GM12878 (cell line): Measurements from ENCODE around the gene ZNF425. TPM values are rescaled to one million over a fixed set of nuclear protein-coding genes. Genes with fewer than 3 reads are reported as not detected.

Source experiments
- BCLAF1 ChIP-seq: fragments of 450-650 bp; IDR thresholded peaks from 2 replicates; pipeline ENCODE4 v1.6.1; 2017; ENCODE audit warnings: antibody characterized with exemption, mild to moderate bottlenecking, moderate library complexity
- CHD1 ChIP-seq: IDR thresholded peaks from 2 replicates; pipeline ENCODE4 v1.6.1; 2012; ENCODE audit warnings: low read depth, low read length, improper control_type of control experiment
- CTCF ChIP-seq, 3 experiments: IDR thresholded peaks in 2 of 3; conservative IDR thresholded peaks in 1 of 3; 2 replicates each; pipeline ENCODE4 v1.5.1; 2011; ENCODE audit warnings: low read depth in 3 of 3, low read length in 3 of 3, mild to moderate bottlenecking in 3 of 3, control low read depth in 2 of 3, moderate library complexity in 2 of 3, inconsistent platforms in 1 of 3, mixed read lengths in 1 of 3; ENCODE audit not compliant: control insufficient read depth in 2 of 3, insufficient read depth in 1 of 3; ENCODE audit errors: extremely low read depth in 1 of 3
- EGR1 ChIP-seq, 2 experiments: IDR thresholded peaks; 1 replicate in 1 of 2; 2 replicates in 1 of 2; pipeline ENCODE4 v1.6.1; 2011 to 2012; ENCODE audit warnings: low read depth in 2 of 2, low read length in 2 of 2, borderline replicate concordance in 1 of 2, mild to moderate bottlenecking in 1 of 2, moderate library complexity in 1 of 2
- EZH2 ChIP-seq: IDR thresholded peaks from 2 replicates; pipeline ENCODE4 v1.6.1; 2012; ENCODE audit warnings: low read depth, mild to moderate bottlenecking, control low read depth, inconsistent platforms, low read length, borderline replicate concordance; ENCODE audit not compliant: control insufficient read depth
- FOXK2 ChIP-seq: fragments of 450-650 bp; IDR thresholded peaks from 2 replicates; pipeline ENCODE4 v1.6.1; 2017; ENCODE audit warnings: mild to moderate bottlenecking, moderate library complexity
- NFXL1 ChIP-seq: fragments of 450-650 bp; IDR thresholded peaks from 2 replicates; pipeline ENCODE4 v1.6.1; 2017; ENCODE audit warnings: antibody characterized with exemption, mild to moderate bottlenecking, borderline replicate concordance
- NFYB ChIP-seq: IDR thresholded peaks from 2 replicates; pipeline ENCODE4 v1.6.1; 2011; ENCODE audit warnings: low read depth, mild to moderate bottlenecking, low read length, improper control_type of control experiment, moderate library complexity; ENCODE audit not compliant: insufficient read depth
- POLR2AphosphoS2 ChIP-seq: IDR thresholded peaks from 2 replicates; pipeline ENCODE4 v1.6.1; 2011; ENCODE audit warnings: low read depth, mild to moderate bottlenecking, low read length, improper control_type of control experiment, moderate library complexity
- RAD21 ChIP-seq: IDR thresholded peaks from 2 replicates; pipeline ENCODE4 v1.6.1; 2011; ENCODE audit warnings: mild to moderate bottlenecking, low read depth, low read length, moderate library complexity; ENCODE audit not compliant: insufficient read depth
- RELA ChIP-seq: fragments of 450-650 bp; IDR thresholded peaks from 2 replicates; pipeline ENCODE4 v1.8.0; 2014; ENCODE audit warnings: borderline replicate concordance; ENCODE audit not compliant: partially characterized antibody
- RELB ChIP-seq: fragments of 450-650 bp; IDR thresholded peaks from 2 replicates; pipeline ENCODE4 v1.6.1; 2017; ENCODE audit warnings: low read depth, mild to moderate bottlenecking, moderate library complexity
- SMAD1 ChIP-seq: fragments of 450-650 bp; IDR thresholded peaks from 2 replicates; pipeline ENCODE4 v1.6.1; 2018; ENCODE audit warnings: mild to moderate bottlenecking, low read depth; ENCODE audit not compliant: partially characterized antibody
- SREBF1 ChIP-seq: IDR thresholded peaks from 2 replicates; pipeline ENCODE4 v1.6.1; 2012; ENCODE audit warnings: mild to moderate bottlenecking, low read length
- STAT1 ChIP-seq: fragments of 450-650 bp; conservative IDR thresholded peaks from 2 replicates; pipeline ENCODE4 v1.6.1; 2014; ENCODE audit warnings: antibody characterized with exemption, mild to moderate bottlenecking
- WRNIP1 ChIP-seq: IDR thresholded peaks from 2 replicates; pipeline ENCODE4 v1.6.1; 2011; ENCODE audit warnings: low read depth, low read length, improper control_type of control experiment, borderline replicate concordance
- ZNF384 ChIP-seq: IDR thresholded peaks from 2 replicates; pipeline ENCODE4 v1.6.1; 2012; ENCODE audit warnings: low read depth, mild to moderate bottlenecking, low read length, improper control_type of control experiment, borderline replicate concordance
- polyA plus RNA-seq, 11 experiments: library from polyadenylated mRNA; depleted of rRNA in 4 of 11; unstranded in 6 of 11; stranded (reverse) in 5 of 11; fragments of >200 nt; fragmentation: Nextera tagmentation in 4 of 11; fragmentation: Illumina TruSeq in 1 of 11; extraction: Ambion mirVana in 4 of 11; extraction: Trizol in 1 of 11; gene quantifications; 1 replicate in 1 of 11; 2 replicates in 10 of 11; pipeline versions ENCODE4 v1.2.1 to v1.2.3, GENCODE V29; 2011 to 2016; ENCODE audit warnings: inconsistent platforms in 2 of 11, missing spikeins in 2 of 11, low read depth in 1 of 11
- total RNA-seq, 4 experiments: library from RNA; depleted of rRNA in 3 of 4; stranded (reverse); fragments of >200 nt in 3 of 4; fragmentation: Illumina TruSeq in 1 of 4; extraction: Trizol in 1 of 4; gene quantifications; 2 replicates each; pipeline versions ENCODE4 v1.2.1 to v1.2.3, GENCODE V29; 2013 to 2021

Gene ZNF425
- total and polyA plus RNA-seq, 10 of the 15 experiments (the other 5 are each of a cell fraction or from before 2014, with no cell fraction given) = 0.19 to 1.8 (median 0.91) TPM

GRCh38 chr7:149090397-149091195 lies 35.5 kb downstream of the ZNF425 start, which contains the start of gene ZNF786 (continued):
- TF ChIP-seq WRNIP1 (no peak), SMAD1 (no peak), RAD21 (peak; percentile 90), EZH2 (no peak), POLR2AphosphoS2 (peak; percentile 57; the same call in 1 of the 2 replicates), SREBF1 (no peak), NFYB (no peak), BCLAF1 (no peak), RELB (0 out of 2 replicates have a peak, but pooled peaks have one; percentile 12), RELA (no peak), ZNF384 (no peak), CHD1 (no peak; the same call in 1 of the 2 replicates), NFXL1 (no peak), EGR1 (IDR thresholded peaks at IDR 0.05; ENCODE audit: borderline replicate concordance in 1 of 2, low read depth in 2 of 2, low read length in 2 of 2) (peak; percentile 64 to 100), FOXK2 (no peak), CTCF (IDR thresholded peaks at IDR 0.05 in 2 of 3, conservative IDR thresholded peaks at IDR 0.05 in 1 of 3; ENCODE audit: control insufficient read depth in 2 of 3, extremely low read depth in 1 of 3, insufficient read depth in 1 of 3, low read depth in 3 of 3, low read length in 3 of 3) (peak; percentile 88 to 98 (median 91); a peak in 5 of 6 replicates), STAT1 (0 out of 2 replicates have a peak, but pooled peaks have one; percentile 50)
